GM18870 (cell line): Measurements from ENCODE around the gene NPLOC4.

Source experiments
- ATAC-seq: cut with Tn5 transposase; IDR thresholded peaks from one replicate; pipeline ENCODE4 v1.9.1; 2021; ENCODE audit warnings: moderate library complexity; ENCODE audit not compliant: unreplicated experiment

Gene NPLOC4

DNA sequence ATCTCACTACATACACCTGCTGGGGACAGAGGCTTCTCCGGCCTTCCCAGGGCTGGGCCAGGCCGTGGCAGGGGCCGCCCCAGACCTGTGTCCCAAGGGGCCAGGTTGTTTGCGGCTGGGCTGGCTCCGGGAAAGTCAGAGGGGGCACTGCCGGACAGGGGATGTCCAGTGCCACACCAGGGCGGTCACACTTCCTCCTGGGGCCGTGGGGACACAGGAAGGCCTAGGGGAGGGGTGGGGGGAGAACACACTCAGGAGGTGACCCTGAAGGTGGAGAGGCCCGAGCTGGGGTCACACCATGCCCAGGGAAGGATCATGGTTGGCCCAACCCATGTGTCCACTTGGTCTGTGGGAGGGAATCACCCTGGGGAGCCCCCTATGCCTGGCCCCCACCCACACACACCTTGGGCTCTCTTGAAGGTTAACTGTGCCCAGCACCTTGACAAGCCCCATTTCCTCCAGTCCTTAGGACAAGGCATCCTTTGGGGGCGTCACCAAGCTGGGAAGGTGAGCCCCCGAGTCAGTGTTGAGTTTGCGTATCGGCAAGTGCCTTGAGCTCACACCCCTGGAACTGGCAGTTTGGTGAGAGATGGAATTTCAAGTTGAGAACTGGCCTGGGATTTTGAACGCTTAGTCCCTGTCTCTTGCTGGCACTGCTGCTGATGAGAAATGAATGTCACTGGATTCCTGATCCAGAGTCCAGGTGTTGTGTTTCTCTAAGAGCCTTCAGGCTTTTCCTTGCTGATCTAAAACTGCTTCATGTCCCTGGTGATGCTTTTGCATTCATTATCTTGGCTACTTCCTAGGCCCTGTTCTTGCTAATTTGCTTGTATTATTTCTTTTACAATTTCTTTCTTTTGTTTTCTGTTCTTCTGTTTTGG is 116.7 kb downstream of the NPLOC4 start:
- no peak for ATAC-seq

DNA sequence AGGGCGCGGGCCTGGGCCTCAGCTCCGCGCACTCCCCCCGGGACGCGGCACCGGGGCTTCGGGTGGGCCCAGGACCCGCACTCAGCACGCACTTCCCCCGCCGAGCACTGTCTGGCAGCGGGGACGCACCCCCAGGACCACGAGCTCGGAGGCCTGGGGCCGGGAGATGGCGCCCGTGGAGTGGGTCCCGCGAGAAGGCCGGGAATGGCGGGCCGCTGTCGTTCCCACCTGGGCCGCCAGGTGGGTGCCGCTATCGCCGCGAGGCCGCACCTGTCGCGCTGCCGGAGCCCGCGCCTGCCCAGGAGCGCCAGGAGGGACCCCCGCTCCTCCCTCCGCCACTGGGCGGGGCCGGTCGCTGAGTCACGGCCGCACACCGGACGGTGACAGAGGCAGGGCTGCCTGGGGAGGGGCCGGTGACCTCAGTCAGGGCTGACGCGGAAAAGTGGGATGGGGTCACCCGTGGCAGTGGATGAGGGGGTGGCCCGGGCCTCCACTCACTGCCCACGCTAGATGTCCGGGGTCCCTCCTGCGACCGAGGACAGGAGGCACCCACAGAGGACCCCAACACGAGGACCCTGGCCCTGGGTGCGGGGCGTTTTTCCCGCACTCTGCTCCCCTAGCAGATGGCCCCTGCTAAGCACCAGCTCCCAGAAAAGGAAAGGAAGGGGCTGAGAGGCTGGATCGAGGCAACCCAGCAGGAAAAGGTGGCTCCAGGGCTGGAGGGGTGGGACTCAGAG is 117.5 kb downstream of the NPLOC4 start:
- ATAC-seq: no peak

DNA sequence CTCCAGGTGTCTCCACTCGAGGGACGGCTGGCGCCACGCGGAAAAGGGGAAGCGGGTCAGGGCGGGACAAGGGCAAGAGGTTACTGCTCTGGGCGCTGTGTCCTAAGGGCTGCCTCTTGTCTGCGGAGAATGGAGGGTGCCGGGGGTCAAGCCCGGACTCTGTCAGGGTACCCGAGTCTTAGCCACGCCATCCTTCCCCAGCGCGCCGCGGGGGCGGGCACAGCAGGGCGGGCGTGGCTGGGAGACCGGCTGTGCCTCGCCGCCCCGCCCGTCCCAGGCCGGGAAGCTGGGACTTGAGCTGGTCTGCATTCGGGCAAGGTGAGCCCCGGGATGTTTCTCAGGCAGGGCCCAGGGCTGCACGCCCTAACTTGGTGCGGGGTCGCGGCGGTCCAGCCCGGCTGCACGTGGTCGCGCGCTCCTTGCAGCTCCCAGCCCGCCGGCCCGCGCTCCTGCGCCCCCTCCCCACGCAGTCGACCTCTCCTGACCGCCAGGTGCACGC is 118.1 kb downstream of the NPLOC4 start:
- no peak for ATAC-seq

DNA sequence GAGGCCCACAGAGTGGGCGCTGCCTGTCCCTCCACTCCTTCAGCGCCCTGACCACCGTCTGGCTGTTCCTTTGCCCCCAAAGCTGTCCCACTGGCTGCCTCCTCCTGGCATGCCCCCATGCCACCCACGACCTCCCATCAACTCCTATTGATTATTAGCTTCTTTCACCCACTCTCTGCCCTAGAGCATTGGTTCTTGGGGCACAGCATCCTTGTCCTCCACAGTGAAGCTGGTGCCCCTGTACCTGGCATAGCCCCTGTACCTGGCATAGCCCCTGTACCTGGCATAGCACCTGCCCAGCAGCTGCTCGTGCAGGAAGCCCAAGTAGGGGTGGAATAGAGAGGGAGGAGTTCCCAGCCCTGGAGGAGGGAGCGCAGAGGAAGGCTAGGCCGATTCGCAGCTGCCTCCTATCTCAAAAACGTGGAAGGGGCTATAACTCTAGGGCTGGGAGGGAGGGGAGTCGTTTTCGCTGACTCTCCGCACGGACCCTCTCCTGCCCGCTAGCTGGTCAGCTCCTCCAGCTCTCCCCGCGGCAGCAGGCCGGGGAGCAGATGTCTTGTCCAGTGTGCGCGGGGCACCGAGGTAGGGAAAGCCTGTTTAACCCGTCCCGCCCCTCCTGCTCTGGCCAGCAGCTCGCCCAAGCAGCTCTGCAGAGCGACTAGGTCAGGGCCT is 118.7 kb downstream of the NPLOC4 start:
- no peak for ATAC-seq

DNA sequence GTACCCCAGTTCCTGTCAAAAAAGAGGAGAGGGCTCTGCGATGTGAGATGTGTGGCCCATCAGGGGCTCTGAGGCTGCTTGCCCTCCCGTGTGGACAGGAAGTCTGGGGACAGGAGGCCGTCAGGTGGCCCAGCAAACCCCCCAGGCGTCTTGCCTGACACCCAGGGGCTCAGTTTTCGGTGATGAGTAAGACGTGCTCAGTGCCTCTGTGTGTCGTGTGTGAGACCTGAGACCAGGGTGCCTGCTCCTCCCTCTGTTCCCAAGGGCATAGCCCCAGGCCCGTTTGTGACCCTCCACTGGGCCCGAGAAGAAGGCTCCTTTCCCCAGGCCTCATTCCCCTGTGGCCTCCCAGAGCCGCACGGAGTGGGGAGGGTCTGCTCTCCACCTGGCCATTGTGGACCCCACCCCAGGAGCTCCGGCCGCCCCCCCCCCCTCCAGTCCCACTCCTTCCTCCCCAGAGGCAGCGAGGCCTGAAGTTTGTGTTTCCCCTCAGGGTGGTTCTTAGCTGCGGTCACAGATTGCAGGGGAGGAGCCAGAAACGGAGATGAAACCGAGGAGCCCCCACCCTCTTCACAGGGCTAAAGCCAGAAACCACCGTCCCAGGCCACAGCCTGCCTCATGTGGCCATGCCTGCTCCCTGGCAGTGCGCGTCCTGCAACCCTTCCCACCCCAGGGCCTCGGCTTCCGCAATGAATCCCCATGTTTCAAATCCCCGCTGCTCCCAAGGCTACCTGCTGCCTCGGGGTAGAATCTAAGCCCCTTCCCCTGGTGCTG is 119.4 kb downstream of the NPLOC4 start:
- no peak for ATAC-seq

DNA sequence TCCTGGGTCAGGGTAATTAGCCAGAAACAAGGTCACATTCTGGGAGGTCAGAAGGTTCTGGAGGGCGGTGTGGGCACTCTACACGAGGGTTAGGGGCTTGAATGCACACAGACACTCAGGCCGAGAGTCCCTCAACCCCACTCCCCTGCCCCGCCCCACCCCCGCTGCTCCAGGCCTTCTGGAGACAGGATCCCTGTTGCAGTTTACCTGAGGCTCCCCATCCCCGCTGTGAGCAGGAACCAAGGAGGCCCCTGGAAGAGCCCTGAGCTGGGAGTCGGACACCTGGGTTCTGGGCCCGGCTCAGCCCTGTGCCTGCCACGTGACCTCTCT is 119.9 kb downstream of the NPLOC4 start:
- no peak for ATAC-seq

DNA sequence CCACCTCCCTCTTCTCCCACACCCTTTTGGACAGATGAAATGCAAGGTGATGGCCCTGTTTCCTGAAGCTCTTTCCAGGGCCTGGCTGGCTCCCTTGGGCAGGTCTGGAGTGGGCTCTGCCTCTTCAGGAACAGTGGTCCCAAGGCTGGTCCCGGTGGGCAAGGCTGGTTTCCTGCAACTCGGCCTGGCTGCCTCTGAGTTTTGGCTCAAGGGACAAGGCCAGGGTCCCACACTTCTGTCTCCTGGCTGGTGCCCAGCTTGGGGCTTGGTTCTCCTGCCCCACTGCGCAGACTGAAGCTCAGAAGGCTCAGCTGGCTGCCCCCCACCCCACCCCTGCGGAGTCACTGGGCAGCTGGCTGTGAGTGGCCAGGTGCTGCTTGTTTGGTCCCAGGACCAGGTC is 120.5 kb downstream of the NPLOC4 start:
- no peak for ATAC-seq

DNA sequence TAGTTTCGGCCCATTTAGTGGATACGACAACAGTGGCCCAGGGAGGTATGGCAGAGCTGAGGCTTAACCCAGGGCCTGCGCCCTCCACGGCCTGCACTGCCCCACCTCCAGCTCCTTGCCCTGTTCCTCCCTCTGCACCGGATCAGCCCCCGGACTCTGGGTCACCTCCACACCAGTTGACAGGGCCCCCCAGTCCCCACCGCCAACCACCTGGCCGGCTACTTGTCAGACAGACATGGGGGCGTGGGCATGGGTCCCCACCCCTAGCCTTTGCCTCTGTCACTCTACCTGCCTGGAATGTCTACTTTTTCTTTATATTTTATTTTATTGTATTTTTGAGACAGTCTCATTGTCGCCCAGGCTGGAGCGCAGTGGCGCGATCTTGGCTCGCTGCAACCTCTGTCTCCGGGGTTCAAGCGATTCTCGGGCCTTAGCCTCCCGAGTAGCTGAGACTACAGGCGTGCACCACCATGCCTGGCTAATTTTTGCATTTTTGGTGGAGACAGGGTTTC is 121.3 kb downstream of the NPLOC4 start:
- ATAC-seq: no peak

DNA sequence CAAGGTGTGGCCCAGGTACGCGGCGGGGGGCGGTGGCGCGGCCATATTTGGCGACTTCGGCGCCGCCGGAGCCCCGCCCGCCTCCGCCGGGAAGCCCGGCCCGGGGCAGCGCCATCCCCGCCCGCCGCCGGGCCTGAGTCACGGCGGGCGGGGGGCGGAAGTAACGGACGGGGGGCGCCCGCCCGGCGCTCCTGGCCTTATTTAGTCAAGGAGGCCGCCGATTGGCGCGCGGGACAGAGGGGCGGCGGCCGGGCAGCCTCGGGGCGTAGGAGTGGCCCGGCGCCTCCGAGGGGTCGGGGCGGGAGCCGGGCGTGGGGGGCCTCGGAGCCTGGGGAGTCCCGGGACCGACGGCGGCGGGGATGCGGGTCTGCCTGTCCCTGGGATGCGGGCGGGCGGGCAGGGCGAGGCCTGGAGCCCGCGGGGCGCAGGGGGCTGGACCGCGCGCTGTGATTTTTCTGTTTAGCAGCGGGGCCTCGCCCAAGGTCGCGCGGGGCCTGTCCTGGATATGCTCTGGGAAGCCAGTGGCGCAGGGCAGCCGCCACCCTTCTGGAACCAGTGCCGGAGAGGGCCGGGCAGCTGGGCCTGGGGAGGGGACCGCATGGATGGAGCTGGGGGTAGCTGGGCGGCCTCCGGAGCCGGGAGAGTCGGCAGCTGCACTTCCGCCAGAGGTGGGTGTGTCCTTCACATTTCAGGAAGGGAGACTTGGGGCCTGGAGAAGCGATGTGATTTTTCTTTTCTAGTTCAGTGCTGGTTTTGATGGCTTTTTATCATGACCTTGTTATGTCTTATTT is 122.0 kb downstream of the NPLOC4 start:
- no peak for ATAC-seq

DNA sequence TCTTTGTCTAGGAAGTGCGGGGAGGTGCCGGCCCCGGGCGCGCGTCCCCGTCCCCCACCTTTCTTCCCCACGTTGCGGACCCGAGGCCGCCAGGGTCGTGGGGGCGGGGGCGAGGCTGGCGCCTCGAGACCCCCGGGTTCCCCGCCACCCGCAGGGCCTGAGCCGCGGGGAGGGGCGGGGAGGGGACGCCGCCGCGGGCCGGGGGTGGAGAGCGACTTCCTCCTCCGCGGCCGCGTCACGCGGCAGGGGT is 122.5 kb downstream of the NPLOC4 start:
- no peak for ATAC-seq

DNA sequence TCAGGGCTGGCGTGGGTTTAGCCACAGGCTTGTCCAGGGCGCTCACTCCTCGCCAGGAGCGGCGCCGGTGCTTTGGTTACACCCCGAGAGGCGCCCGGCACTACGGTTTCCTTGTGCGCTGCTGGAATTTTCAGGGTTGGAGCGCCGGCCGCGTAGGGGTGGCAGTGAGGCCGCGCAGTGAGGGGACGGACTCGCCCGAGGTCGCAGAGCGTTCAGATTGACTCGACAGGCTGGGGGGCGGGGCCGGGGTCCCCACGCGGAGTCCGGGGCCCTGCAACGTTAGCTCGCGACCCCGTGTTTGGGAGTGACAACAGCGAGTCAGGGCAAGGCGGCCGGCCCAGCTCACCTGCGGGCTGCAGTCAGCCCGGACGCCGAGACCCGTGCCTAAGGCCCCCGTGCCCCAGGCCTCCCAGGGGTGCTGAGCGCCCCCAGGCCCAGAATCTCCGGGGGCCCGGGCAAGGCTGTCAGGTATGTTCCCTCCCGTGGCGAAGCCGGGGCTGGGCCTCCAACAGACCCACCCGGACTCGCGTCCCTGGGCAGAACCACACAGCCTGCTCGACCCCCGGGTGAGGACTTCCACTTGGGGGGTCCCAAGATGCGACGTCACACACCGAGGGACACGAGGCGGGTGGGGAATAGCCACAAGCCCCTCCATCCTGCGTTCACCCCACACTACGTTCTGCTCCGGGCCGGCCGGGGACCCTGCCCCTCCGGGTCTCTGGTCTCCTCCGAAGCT is 123.0 kb downstream of the NPLOC4 start:
- ATAC-seq: no peak

DNA sequence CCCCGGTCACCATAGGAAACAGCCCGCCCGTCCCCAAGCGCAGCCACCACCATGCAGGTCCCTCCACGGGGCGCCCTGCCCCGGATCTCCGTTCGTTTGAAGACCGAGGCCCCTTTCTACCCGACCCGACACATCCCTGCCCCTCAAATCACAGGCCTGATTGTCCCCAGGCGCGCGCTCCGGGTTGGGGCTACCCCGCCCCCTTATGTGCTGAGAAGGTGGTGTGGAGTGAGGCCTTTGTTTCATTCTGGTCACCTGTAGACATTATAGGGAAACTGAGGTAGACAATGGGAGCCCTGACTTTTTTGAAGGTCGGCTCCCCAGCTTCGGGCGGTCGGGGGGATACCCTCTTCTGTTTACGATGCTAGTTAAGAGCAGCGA is 123.5 kb downstream of the NPLOC4 start:
- ATAC-seq: no peak

DNA sequence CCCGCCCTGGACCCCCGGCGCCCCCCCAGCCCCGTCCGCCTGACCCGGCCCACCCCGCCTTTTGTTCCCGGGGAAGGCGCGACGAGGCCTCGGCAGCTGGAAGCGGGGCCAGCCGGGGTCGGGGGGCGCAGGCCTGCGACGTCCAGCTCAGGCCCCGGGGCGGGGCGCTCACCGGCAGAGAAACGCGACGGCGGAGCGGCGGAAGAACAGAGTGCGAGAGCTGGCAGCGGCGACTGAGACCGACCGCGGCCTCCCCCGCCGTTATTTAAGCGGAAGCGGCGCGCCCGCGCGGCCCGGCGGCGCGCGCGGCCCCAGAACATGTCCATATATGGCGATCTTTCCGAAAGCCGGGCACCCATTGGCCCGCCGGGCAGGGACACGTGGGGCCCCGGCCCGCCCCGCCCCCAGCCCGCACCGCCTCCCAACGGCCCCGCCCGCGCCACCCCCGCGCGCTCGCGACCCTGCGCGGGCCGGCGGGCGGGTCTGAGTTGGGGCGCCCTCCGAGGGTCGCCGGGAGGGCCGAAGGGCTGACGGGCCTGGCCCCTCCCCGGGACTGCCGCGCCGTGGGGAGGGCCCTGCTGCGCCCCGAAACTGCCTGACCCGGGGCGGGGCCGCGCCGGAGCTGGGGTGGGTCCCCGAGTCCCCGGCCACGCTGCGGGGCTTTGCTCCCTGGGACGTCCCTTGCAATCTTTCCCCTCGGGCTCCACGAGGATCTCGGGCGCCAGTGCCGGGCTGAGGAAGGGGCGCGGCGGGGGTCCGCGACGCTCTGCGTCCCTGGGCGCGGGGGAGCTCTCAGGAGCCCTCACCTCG is 124.1 kb downstream of the NPLOC4 start, which contains the start of gene ACTG1:
ACTG1 (minus strand) TSS at position 238 of the 810 bp plus-strand sequence. CDS start 445 bp downstream, outside the sequence.
- ATAC-seq: no peak

DNA sequence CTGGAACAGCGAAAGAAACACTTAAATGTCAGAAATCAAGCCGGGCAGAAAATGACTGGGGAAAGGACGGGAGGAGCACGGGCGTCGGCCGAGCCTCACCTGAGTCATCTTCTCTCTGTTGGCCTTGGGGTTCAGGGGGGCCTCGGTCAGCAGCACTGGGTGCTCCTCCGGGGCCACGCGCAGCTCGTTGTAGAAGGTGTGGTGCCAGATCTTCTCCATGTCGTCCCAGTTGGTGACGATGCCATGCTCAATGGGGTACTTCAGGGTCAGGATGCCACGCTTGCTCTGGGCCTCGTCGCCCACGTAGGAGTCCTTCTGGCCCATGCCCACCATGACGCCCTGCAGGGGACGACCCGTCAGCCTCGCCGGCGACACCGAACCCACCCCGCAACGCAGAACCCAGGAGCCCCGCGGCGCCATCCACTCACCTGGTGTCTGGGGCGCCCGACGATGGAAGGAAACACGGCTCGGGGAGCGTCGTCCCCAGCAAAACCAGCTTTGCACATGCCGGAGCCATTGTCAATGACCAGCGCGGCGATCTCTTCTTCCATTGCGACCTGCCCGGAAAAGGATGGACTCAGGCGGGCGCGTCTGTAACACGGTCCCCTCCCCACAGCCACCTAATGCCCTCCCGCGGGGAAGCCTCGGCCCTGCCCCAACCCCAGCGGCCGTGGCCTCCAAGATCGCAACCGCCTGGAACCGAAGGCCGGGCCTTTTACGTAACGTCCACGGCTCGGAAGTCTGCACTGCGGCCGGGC is 124.9 kb downstream of the NPLOC4 start:
- ATAC-seq: no peak

DNA sequence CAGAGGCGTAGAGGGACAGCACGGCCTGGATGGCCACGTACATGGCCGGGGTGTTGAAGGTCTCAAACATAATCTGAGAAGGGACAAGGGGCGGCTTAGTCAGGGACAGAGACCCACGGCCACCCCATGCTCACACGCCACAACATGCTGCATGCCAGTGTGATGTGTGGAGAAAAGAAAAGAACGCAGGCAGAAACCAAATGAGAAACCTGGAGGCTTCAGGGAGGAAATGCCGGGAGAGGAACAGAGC is 125.4 kb downstream of the NPLOC4 start:
- no peak for ATAC-seq

DNA sequence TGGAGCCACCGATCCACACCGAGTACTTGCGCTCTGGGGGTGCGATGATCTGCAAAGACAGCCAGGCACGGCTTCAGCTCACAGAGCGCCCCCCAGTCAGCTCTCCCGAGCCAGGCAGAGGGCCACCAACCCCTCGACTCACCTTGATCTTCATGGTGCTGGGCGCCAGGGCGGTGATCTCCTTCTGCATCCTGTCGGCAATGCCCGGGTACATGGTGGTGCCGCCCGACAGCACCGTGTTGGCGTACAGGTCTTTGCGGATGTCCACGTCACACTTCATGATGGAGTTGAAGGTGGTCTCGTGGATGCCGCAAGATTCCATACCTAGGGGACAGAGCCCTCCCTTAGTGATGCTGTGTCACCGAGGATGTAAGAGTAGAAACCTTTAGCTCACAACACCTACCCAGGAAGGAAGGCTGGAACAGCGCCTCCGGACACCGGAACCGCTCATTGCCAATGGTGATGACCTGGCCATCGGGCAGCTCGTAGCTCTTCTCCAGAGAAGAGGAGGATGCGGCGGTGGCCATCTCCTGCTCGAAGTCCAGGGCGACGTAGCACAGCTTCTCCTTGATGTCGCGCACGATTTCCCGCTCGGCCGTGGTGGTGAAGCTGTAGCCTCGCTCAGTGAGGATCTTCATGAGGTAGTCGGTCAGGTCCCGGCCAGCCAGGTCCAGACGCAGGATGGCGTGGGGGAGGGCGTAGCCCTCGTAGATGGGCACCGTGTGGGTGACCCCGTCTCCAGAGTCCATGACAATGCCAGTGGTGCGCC is 125.9 kb downstream of the NPLOC4 start:
- no peak for ATAC-seq

DNA sequence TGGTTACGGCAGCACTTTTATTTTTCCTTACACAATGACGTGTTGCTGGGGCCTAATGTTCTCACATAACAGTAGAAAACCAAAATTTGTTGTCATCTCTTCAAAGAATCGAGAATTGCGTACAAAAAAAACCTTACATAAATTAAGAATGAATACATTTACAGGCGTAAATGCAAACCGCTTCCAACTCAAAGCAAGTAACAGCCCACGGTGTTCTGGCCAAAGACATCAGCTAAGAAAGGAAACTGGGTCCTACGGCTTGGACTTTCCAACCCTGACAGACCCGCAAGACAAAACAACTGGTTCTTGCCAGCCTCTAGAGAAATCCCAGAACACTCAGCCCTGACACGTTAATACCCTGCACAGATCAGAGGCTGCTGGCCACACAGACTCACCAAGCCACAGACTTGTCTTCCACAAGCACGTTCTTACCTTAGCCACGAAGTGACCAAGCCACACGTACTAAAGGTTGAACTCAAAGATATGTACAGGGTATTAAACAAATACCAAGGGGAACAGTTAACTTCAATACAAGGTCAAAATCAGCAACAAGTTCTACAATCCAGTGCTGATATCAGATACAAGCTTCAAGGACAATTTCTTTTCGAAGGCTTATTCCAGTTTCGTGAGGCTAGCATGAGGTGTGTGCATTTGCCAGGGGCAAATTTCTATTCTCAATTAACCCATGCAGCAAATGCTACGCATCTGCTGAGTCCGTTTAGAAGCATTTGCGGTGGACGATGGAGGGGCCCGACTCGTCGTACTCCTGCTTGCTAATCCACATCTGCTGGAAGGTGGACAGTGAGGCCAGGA is 126.7 kb downstream of the NPLOC4 start:
- ATAC-seq: no peak
